ENCODE data around the gene LRP5. TPM values are rescaled to one million over a fixed set of nuclear protein-coding genes. Genes with fewer than 3 reads are reported as not detected.

Gene LRP5
- total RNA-seq, 2 donors from 2014 or later: 81.0 to 110 TPM

DNA sequence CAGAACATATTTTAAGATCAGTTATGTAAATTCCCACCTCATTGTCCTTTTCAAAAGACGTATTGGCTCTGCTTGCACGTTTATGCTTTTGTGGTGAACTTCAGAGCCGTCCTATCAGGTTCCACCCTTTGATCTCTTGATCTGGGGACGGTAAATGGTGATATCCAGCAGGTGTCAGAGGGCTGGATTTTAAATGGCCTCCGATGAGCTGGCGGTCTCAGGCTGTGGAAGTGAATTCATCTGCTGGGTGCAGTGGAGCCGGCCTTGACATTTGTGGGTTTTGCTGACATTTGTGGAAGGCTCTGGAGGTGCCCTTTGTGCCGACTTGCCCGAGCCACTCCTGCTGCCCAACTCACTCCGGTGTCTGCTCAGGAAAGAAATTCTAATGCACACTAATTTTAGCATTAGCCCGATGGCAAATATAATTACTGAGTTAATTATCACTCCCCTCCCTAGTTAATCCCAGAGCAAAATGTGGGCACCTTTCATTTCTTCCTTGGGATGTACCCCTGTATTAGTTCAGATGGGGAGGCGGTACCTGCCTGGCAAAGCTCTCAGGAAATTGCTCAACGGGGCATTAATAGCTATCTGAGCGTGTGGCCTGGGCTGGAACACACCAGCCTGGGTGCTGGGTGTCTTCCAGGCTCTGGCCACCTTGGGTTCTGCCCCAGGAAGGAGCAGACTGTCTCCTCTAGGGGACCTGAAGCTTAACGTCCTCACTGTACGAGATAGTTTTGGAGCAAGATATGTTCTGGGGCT is 9.1 kb downstream of the LRP5 start:
- H3K27ac ChIP-seq: no peak overlapping the region

DNA sequence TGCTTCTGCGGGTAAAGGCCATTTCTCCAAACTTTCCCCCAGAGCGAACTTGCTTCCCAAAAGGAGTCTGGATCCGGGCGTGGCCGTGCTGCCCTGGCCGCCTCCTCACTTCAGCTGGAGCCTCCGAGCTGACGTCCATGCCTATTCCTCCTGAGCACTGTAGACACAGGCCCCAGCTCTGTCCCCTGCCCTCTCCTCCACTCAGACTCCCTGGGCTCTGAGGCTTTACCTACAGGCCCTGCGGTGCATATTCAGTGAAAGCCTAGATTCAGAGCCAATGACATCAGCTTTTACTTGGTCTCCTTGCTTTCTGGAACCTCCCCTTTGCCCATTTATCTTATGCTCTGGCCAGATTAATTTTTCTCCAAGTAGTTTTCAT is 9.7 kb downstream of the LRP5 start:
- Histone ChIP-seq H3K4me1 (peaks cover 13% of the 10 kb centered on the region), H3K4me3 (no peak overlapping the region), H3K9me3 (no peaks in the 10 kb centered on the region), H3K9ac (ENCODE audit: low read depth in 2 of 2, low read length in 2 of 2) (peak overlapping the region in 1 of 2 donors; percentile 12), H3K27ac (no peak overlapping the region), H3K27me3 (no peaks in the 10 kb centered on the region), H3K36me3 (no peaks in the 10 kb centered on the region)
- no peak for DNase-seq
- no peak for TF ChIP-seq CTCF (IDR thresholded peaks at IDR 0.05)
- intact Hi-C loops (cut with DNase I): no loop called here

More for the DNA sequence above, 9.1 kb downstream of the LRP5 start:
- peak overlapping the region in 1 of 2 donors; percentile 40 for H3K9ac ChIP-seq (ENCODE audit: low read depth in 2 of 2, low read length in 2 of 2)
- H3K9me3 ChIP-seq: no peaks in the 10 kb centered on the region
- H3K27me3 ChIP-seq: no peaks in the 10 kb centered on the region
- peaks cover 13% of the 10 kb centered on the region for H3K4me1 ChIP-seq
- no peak for TF ChIP-seq CTCF (IDR thresholded peaks at IDR 0.05)
- no peaks in the 10 kb centered on the region for H3K36me3 ChIP-seq
- intact Hi-C loops (cut with DNase I): no loop called here
- no peak overlapping the region for H3K4me3 ChIP-seq
- DNase-seq: no peak

DNA sequence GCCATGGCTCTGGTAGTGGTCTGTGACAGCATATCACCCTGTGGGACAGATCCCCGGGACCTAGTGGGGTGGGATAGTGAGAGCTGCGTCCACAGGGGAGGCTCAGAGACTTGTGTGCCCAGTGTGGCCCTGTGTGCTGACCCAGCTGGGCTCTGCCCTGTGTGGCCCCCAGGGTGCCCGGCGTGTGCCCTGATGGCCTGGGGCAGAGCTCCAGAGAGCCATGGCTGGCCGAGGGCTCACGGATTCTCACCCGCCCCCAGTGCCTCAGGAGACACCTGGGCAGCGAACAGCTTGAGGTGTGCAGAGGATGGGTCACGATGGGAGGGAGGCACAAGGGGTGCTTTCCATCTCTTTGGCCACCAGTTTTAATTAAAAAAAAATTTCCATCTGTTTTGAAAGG is 11.8 kb downstream of the LRP5 start:
- intact Hi-C loops (cut with DNase I): no loop called here
- Histone ChIP-seq H3K27ac (no peak overlapping the region), H3K4me1 (peaks cover 25% of the 10 kb centered on the region), H3K4me3 (no peak overlapping the region), H3K36me3 (no peaks in the 10 kb centered on the region), H3K9ac (ENCODE audit: low read depth in 2 of 2, low read length in 2 of 2) (no peak overlapping the region), H3K27me3 (no peaks in the 10 kb centered on the region), H3K9me3 (no peaks in the 10 kb centered on the region)
- DNase-seq: no peak
- TF ChIP-seq CTCF (IDR thresholded peaks at IDR 0.05): no peak

- Histone ChIP-seq H3K27me3 (no peaks in the 10 kb centered on the region), H3K9me3 (no peaks in the 10 kb centered on the region), H3K4me1 (peaks cover 25% of the 10 kb centered on the region), H3K9ac (ENCODE audit: low read depth in 2 of 2, low read length in 2 of 2) (no peak overlapping the region), H3K36me3 (no peaks in the 10 kb centered on the region), H3K27ac (no peak overlapping the region), H3K4me3 (no peak overlapping the region)
- DNase-seq: no peak
- TF ChIP-seq CTCF (IDR thresholded peaks at IDR 0.05): no peak
- intact Hi-C loops (cut with DNase I): no loop called here
Measured at GRCh38 chr11:68324695-68325094, 12.3 kb downstream of the LRP5 start.

DNA sequence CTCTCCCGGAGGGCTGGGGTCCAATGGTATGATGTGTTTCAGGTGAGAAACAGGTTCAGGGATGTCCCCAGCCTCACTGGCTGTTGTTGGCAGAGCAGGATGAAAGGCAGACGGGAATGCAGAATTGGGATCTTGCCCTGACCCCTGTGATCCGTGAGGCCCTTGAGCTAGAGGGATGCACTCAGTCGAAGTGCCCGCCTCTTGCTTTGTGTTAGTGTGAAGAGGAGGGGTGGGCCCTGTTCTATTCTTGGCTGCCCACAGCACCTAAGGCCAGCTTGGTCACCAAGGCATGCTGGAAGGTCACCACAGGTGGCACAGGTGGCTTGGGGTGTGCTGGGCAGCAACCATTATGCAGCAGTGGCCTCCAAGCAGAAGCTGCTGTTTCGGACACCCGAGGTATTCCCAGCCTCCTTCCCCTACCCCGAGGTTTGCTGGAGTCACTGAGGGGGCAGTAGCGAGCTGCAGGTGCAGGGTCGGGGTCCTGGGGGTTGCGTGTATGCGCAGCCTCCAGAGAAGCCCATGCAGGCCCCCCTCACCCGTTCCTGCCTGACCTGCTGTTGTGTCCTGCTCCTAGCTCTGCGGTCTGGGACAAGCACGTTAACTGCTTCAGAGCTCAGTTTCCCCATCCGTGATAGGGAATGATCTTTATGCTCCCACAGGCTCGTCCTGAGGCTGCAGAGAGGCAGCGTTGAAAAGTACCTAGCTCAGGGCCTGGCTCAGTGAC is 13.0 kb downstream of the LRP5 start:
- no peak overlapping the region for H3K27ac ChIP-seq

More for the DNA sequence above, 13.0 kb downstream of the LRP5 start:
- H3K4me1 ChIP-seq: peaks cover 25% of the 10 kb centered on the region
- H3K4me3 ChIP-seq: no peak overlapping the region
- H3K36me3 ChIP-seq: no peaks in the 10 kb centered on the region
- intact Hi-C loops (cut with DNase I): no loop called here
- no peak for TF ChIP-seq CTCF (IDR thresholded peaks at IDR 0.05)
- no peaks in the 10 kb centered on the region for H3K9me3 ChIP-seq
- no peak overlapping the region for H3K9ac ChIP-seq (ENCODE audit: low read depth in 2 of 2, low read length in 2 of 2)
- H3K27me3 ChIP-seq: no peaks in the 10 kb centered on the region
- no peak for DNase-seq

Measured in colonic mucosa (tissue), 4 donors.